CD4-positive, alpha-beta T cell (primary cell): ENCODE data around the gene UBE2L6. TPM values are rescaled to one million over a fixed set of nuclear protein-coding genes. Genes with fewer than 3 reads are reported as not detected.

ENCODE experiments used
- ATAC-seq: fragments of 200-7000 bp; cut with Tn5 transposase; one replicate; pipeline ENCODE4 v1.10.0; 2022; ENCODE audit warnings: mild to moderate bottlenecking; ENCODE audit not compliant: poor library complexity
- CTCF ChIA-PET: fragments of 350-600 bp; sonication (Branson Sonifier 250); formaldehyde crosslinking; loops from one replicate; lab custom pipeline; 2021; ENCODE audit warnings: antibody characterized with exemption, inconsistent platforms; lab: Charles Lee
- POLR2A ChIA-PET: fragments of 350-600 bp; sonication (Branson Sonifier 250); formaldehyde crosslinking; loops from one replicate; lab custom pipeline; 2021; ENCODE audit warnings: antibody characterized with exemption, inconsistent platforms; lab: Charles Lee
- DNase-seq, 14 experiments: peaks; one replicate each; pipeline ENCODE4 v3.0.0-alpha.2; 2013 to 2020; ENCODE audit warnings: mixed read lengths in 2 of 14
- H3K27ac ChIP-seq, 2 donors: one replicate each; pipeline versions ENCODE4 v1.5.1 to v1.7.0; 2013; ENCODE audit warnings: low read length in 2 of 2, low read depth in 1 of 2, mild to moderate bottlenecking in 1 of 2
- H3K27me3 ChIP-seq, 2 experiments: 1 replicate in 1 of 2; 2 replicates in 1 of 2; pipeline versions ENCODE4 v1.6.1 to v1.7.0; 2013; ENCODE audit warnings: low read length in 2 of 2, control low read depth in 1 of 2, mild to moderate bottlenecking in 1 of 2, moderate library complexity in 1 of 2; ENCODE audit not compliant: insufficient read depth in 2 of 2, control insufficient read depth in 1 of 2
- H3K36me3 ChIP-seq: one replicate; pipeline ENCODE4 v1.6.1; 2013; ENCODE audit warnings: low read length, control low read depth; ENCODE audit not compliant: insufficient read depth
- H3K4me1 ChIP-seq: one replicate; pipeline ENCODE4 v1.6.1; 2013; ENCODE audit warnings: low read length, control low read depth; ENCODE audit not compliant: insufficient read depth
- H3K4me3 ChIP-seq: one replicate; pipeline ENCODE4 v1.5.1; 2013; ENCODE audit warnings: mild to moderate bottlenecking, low read length, moderate library complexity
- H3K9me3 ChIP-seq, 2 experiments: 1 replicate in 1 of 2; 2 replicates in 1 of 2; pipeline versions ENCODE4 v1.6.1 to v1.7.0; 2013; ENCODE audit warnings: low read length in 2 of 2, mild to moderate bottlenecking in 2 of 2, control low read depth in 1 of 2, moderate library complexity in 1 of 2; ENCODE audit not compliant: control insufficient read depth in 1 of 2, insufficient read depth in 1 of 2
- H3K27ac Mint-ChIP-seq: one replicate; pipeline ENCODE4 v1.8.0; 2020; ENCODE audit warnings: mixed read lengths
- H3K27me3 Mint-ChIP-seq: one replicate; pipeline ENCODE4 v1.8.0; 2021; ENCODE audit warnings: mixed read lengths
- H3K36me3 Mint-ChIP-seq: one replicate; pipeline ENCODE4 v1.8.0; 2021; ENCODE audit warnings: low read depth, mixed read lengths
- H3K4me1 Mint-ChIP-seq: one replicate; pipeline ENCODE4 v1.8.0; 2021; ENCODE audit warnings: low read depth, mixed read lengths
- H3K4me3 Mint-ChIP-seq: one replicate; pipeline ENCODE4 v1.8.0; 2020; ENCODE audit warnings: mild to moderate bottlenecking, mixed read lengths
- H3K9me3 Mint-ChIP-seq: one replicate; pipeline ENCODE4 v1.8.0; 2020; ENCODE audit warnings: mixed read lengths
- intact Hi-C, 2 experiments: fragments of 100-400 bp; cut with DNase I in 1 of 2; cut with micrococcal nuclease in 1 of 2; formaldehyde crosslinking; loops; one replicate each; pipeline versions ENCODE4 v1.15.1 to v1.9.0; 2023 to 2025; cut with DNase I, micrococcal nuclease
- total RNA-seq, 174 experiments: library from RNA in 2 of 174; stranded (reverse) in 2 of 174; gene quantifications; one replicate each; pipeline ENCODE4 v1.2.3 and lab custom pipeline; 2021 to 2026
- TF ChIP-seq, protein P1 (sequence below): fragments of 200-600 bp; IDR thresholded peaks from one replicate; pipeline ENCODE4 v1.8.0; 2022; ENCODE audit warnings: antibody characterized with exemption, mild to moderate bottlenecking

Gene UBE2L6
- total RNA-seq, 2 experiments from 2014 or later, result 35.0 to 36.2 TPM

DNA sequence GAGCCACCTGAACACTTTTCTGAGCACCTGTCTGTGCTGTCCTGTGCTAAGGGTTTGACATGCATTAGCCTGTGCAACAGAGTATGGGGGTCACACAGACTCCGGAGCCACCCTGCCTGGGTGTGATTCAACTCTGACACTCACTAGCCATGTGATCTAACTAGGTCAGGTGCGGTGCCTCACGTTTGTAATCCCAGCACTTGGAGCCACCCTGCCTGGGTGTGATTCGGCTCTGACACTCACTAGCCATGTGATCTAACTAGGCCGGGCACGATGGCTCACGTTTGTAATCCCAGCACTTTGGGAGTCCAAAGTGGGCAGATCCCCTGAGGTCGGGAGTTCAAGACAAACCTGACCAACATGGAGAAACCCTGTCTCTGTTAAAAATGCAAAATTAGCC is 11.4 kb downstream of the UBE2L6 start:
- no peaks in the 10 kb centered on the region for H3K9me3 Mint-ChIP-seq
- CTCF ChIA-PET, result no interaction called here
- H3K4me1 Mint-ChIP-seq, result peaks cover 9% of the 10 kb centered on the region
- TF ChIP-seq, protein P1, sequence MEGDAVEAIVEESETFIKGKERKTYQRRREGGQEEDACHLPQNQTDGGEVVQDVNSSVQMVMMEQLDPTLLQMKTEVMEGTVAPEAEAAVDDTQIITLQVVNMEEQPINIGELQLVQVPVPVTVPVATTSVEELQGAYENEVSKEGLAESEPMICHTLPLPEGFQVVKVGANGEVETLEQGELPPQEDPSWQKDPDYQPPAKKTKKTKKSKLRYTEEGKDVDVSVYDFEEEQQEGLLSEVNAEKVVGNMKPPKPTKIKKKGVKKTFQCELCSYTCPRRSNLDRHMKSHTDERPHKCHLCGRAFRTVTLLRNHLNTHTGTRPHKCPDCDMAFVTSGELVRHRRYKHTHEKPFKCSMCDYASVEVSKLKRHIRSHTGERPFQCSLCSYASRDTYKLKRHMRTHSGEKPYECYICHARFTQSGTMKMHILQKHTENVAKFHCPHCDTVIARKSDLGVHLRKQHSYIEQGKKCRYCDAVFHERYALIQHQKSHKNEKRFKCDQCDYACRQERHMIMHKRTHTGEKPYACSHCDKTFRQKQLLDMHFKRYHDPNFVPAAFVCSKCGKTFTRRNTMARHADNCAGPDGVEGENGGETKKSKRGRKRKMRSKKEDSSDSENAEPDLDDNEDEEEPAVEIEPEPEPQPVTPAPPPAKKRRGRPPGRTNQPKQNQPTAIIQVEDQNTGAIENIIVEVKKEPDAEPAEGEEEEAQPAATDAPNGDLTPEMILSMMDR, result no peak
- H3K27me3 Mint-ChIP-seq, result no peaks in the 10 kb centered on the region
- DNase-seq (no peak), ATAC-seq (no peak)
- POLR2A ChIA-PET, result no interaction called here
- intact Hi-C loops, result no loop called here
- H3K4me3 Mint-ChIP-seq, result no peak overlapping the region
- Histone ChIP-seq H3K4me1 (peaks cover under 1% of the 10 kb centered on the region), H3K36me3 (peaks cover 95% of the 10 kb centered on the region), H3K27me3 (no peaks in the 10 kb centered on the region), H3K4me3 (no peak overlapping the region), H3K27ac (no peak overlapping the region), H3K9me3 (no peaks in the 10 kb centered on the region)
- H3K27ac Mint-ChIP-seq, result no peak overlapping the region
- peaks cover 91% of the 10 kb centered on the region for H3K36me3 Mint-ChIP-seq

DNA sequence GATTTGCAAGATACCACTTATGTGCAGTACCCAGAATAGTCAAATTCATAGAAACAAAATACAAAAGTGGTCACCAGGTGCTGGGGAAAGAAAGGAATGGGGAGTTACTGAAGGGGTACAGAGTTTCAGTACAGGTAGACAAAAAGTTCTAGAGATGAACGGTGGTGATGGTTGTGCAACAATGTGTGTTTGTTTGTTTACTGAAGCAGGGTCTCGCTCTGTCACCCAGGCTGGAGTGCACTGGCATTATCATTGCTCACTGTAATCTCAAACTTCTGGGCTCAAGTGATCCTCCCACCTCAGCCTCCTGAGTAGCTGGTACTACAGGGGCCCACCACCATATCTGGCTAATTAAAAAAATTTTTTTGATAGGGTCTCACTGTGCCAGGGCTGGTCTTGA is 12.1 kb downstream of the UBE2L6 start:
- Histone ChIP-seq H3K4me1 (no peaks in the 10 kb centered on the region), H3K27ac (no peak overlapping the region), H3K4me3 (no peak overlapping the region), H3K36me3 (peaks cover 98% of the 10 kb centered on the region), H3K9me3 (no peaks in the 10 kb centered on the region), H3K27me3 (no peaks in the 10 kb centered on the region)
- H3K36me3 Mint-ChIP-seq, result peaks cover 93% of the 10 kb centered on the region
- CTCF ChIA-PET, result no interaction called here
- H3K4me3 Mint-ChIP-seq, result no peak overlapping the region
- ATAC-seq (no peak), DNase-seq (no peak)
- peaks cover 6% of the 10 kb centered on the region for H3K4me1 Mint-ChIP-seq
- TF ChIP-seq, protein P1, result no peak
- no peak overlapping the region for H3K27ac Mint-ChIP-seq
- H3K27me3 Mint-ChIP-seq, result no peaks in the 10 kb centered on the region
- H3K9me3 Mint-ChIP-seq, result no peaks in the 10 kb centered on the region
- POLR2A ChIA-PET, result no interaction called here
- intact Hi-C loops, result no loop called here

DNA sequence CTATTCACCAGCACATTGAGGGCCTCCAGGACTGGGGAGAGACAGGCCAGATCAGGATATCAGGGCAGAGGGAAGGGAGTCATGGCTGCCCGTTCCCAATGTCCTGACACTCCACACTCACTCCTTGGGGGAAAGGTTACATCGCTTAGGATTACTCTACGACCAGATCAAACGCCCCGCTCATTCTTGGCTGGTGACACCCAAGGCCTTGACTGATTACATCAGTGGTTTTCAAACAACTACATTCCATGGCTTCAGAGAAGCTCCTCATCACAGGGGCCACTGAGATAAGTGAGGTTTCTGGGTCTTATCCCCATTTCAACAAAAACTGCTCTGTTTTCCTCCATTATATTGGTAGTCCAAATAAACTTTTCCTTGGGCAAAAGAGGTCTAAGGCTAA is 15.0 kb downstream of the UBE2L6 start:
- no peak overlapping the region for H3K4me3 ChIP-seq
- no peaks in the 10 kb centered on the region for H3K27me3 ChIP-seq
- POLR2A ChIA-PET, result no interaction called here
- Mint-ChIP-seq H3K27ac (no peak overlapping the region), H3K36me3 (peaks cover 96% of the 10 kb centered on the region), H3K9me3 (no peaks in the 10 kb centered on the region), H3K4me3 (no peak overlapping the region), H3K27me3 (no peaks in the 10 kb centered on the region), H3K4me1 (peaks cover 6% of the 10 kb centered on the region)
- H3K27ac ChIP-seq, result no peak overlapping the region
- peaks cover 90% of the 10 kb centered on the region for H3K36me3 ChIP-seq
- ATAC-seq, result no peak
- CTCF ChIA-PET, result interaction anchor here (2.4 kb wide), 1 partner anchor 16 kb away, joined by 5 read pairs; no protein-coding TSS in a partner anchor
- TF ChIP-seq, protein P1, result no peak
- no peaks in the 10 kb centered on the region for H3K9me3 ChIP-seq
- no peaks in the 10 kb centered on the region for H3K4me1 ChIP-seq
- intact Hi-C loops, result no loop called here
- no peak for DNase-seq
